ENCODE results near the gene DHRS3.

DHRS3 gene

DNA sequence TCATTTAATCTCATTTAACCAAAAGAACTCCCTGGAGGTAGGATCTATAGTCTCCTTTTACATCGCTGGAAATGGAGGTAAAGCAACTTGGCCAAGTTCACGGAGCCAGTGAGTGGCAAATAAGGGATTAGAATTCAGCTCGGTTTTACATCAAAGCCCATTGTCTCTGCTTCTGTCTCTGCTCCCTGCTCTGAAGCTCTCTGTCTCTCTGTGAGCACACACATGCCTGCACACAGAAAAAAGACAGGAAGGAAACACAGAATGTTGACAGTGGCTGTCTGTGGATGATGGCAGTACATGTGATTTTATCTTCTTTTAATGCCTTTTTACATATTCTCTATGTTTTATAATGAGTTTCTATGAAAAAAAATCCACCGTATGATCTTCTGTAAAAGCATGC lies 8.9 kb upstream of the DHRS3 start:
- no peaks in the 10 kb centered on the region for H3K9me3 ChIP-seq (ENCODE audit: insufficient read depth, low read length)
- H3K36me3 ChIP-seq (replicated peaks; ENCODE audit: low read depth, low read length), result no peaks in the 10 kb centered on the region
- TF ChIP-seq EZH2phosphoT487 (IDR thresholded peaks at IDR 0.05; ENCODE audit: low read depth) (no peak), CTCF (IDR thresholded peaks at IDR 0.05; ENCODE audit: low read depth, low read length) (no peak)
- no peaks in the 10 kb centered on the region for H3K79me2 ChIP-seq (ENCODE audit: low read length)
- no peaks in the 10 kb centered on the region for H3K4me1 ChIP-seq (ENCODE audit: low read length)
- no peak overlapping the region for H3K27ac ChIP-seq (ENCODE audit: low read length)
- no peaks in the 10 kb centered on the region for H3K27me3 ChIP-seq (ENCODE audit: low read depth, low read length)
- no peak overlapping the region for H2AFZ ChIP-seq (ENCODE audit: low read depth, low read length)
- H3K4me2 ChIP-seq (ENCODE audit: low read length), result no peak overlapping the region
- H3K4me3 ChIP-seq (ENCODE audit: low read length), result no peak overlapping the region
- no peak overlapping the region for H3K9ac ChIP-seq (ENCODE audit: low read length)
- H4K20me1 ChIP-seq (ENCODE audit: insufficient read depth, low read length), result no peaks in the 10 kb centered on the region

DNA sequence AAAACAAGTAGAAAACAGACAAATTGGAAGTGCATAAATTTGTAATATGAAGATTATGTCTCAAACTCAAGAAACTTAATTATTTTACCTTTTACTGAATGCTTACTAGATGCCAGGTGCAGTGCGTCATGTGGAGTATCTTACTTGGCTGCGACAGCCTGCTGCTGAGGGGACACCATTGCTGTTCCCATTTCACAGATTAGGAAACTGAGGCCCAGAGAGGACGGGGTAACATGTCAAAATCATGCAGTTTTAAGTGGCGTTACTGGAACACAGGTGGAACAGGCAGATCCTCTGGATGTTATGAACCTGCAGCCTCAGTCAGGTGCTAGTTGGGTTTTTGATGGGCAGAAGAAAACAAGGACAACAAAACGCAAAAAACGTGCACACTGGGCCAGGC lies 7.3 kb upstream of the DHRS3 start:
- H3K9me3 ChIP-seq (ENCODE audit: insufficient read depth, low read length), result no peaks in the 10 kb centered on the region
- no peaks in the 10 kb centered on the region for H4K20me1 ChIP-seq (ENCODE audit: insufficient read depth, low read length)
- H3K36me3 ChIP-seq (replicated peaks; ENCODE audit: low read depth, low read length), result no peaks in the 10 kb centered on the region
- no peak overlapping the region for H3K4me3 ChIP-seq (ENCODE audit: low read length)
- H3K27ac ChIP-seq (ENCODE audit: low read length), result no peak overlapping the region
- no peak overlapping the region for H2AFZ ChIP-seq (ENCODE audit: low read depth, low read length)
- no peak overlapping the region for H3K9ac ChIP-seq (ENCODE audit: low read length)
- H3K79me2 ChIP-seq (ENCODE audit: low read length), result no peaks in the 10 kb centered on the region
- TF ChIP-seq EZH2phosphoT487 (IDR thresholded peaks at IDR 0.05; ENCODE audit: low read depth) (no peak), CTCF (IDR thresholded peaks at IDR 0.05; ENCODE audit: low read depth, low read length) (no peak)
- H3K4me2 ChIP-seq (ENCODE audit: low read length), result no peak overlapping the region
- H3K27me3 ChIP-seq (ENCODE audit: low read depth, low read length), result no peaks in the 10 kb centered on the region
- H3K4me1 ChIP-seq (ENCODE audit: low read length), result no peaks in the 10 kb centered on the region

DNA sequence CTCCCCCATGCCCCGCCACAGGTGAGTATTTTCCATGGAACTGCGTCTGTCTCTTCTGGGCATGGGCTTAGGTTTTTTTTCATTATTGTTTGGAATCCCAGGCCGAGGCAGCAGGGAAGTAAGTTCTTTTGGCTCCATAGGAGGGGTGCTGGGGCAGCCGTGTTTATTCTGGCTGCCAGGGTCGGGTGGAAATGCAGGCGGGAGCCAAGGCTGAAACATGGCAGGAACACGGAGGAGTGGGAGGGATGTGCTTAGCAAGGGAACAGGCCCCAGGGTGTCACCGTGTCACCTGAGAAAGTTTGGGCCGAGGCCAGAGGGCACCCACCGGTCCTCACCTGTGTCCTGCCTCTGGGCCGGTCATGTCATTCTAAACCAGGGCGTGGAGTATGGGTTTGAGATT lies 4.5 kb upstream of the DHRS3 start:
- H4K20me1 ChIP-seq (ENCODE audit: insufficient read depth, low read length), result no peaks in the 10 kb centered on the region
- H3K36me3 ChIP-seq (replicated peaks; ENCODE audit: low read depth, low read length), result no peaks in the 10 kb centered on the region
- H3K9ac ChIP-seq (ENCODE audit: low read length), result no peak overlapping the region
- H3K9me3 ChIP-seq (ENCODE audit: insufficient read depth, low read length), result no peaks in the 10 kb centered on the region
- H3K79me2 ChIP-seq (ENCODE audit: low read length), result no peaks in the 10 kb centered on the region
- H3K4me2 ChIP-seq (ENCODE audit: low read length), result no peak overlapping the region
- H3K27ac ChIP-seq (ENCODE audit: low read length), result no peak overlapping the region
- TF ChIP-seq CTCF (IDR thresholded peaks at IDR 0.05; ENCODE audit: low read depth, low read length) (no peak), EZH2phosphoT487 (IDR thresholded peaks at IDR 0.05; ENCODE audit: low read depth) (no peak)
- H3K4me3 ChIP-seq (ENCODE audit: low read length), result no peak overlapping the region
- H3K4me1 ChIP-seq (ENCODE audit: low read length), result no peaks in the 10 kb centered on the region
- no peaks in the 10 kb centered on the region for H3K27me3 ChIP-seq (ENCODE audit: low read depth, low read length)
- H2AFZ ChIP-seq (ENCODE audit: low read depth, low read length), result no peak overlapping the region

- Histone ChIP-seq H3K9me3 (ENCODE audit: insufficient read depth, low read length) (no peaks in the 10 kb centered on the region), H3K36me3 (replicated peaks; ENCODE audit: low read depth, low read length) (no peaks in the 10 kb centered on the region), H4K20me1 (ENCODE audit: insufficient read depth, low read length) (no peaks in the 10 kb centered on the region), H3K4me1 (ENCODE audit: low read length) (no peaks in the 10 kb centered on the region), H3K27me3 (ENCODE audit: low read depth, low read length) (no peaks in the 10 kb centered on the region), H3K27ac (ENCODE audit: low read length) (no peak overlapping the region), H3K9ac (ENCODE audit: low read length) (no peak overlapping the region), H3K79me2 (ENCODE audit: low read length) (no peaks in the 10 kb centered on the region), H3K4me3 (ENCODE audit: low read length) (no peak overlapping the region), H2AFZ (ENCODE audit: low read depth, low read length) (no peak overlapping the region), H3K4me2 (ENCODE audit: low read length) (no peak overlapping the region)
- TF ChIP-seq CTCF (IDR thresholded peaks at IDR 0.05; ENCODE audit: low read depth, low read length) (no peak), EZH2phosphoT487 (IDR thresholded peaks at IDR 0.05; ENCODE audit: low read depth) (no peak)
Measured at GRCh38 chr1:12621346-12622335, 3.6 kb upstream of the DHRS3 start.
